A375 (cell line): ENCODE results near the gene ST8SIA5. TPM values are rescaled to one million over a fixed set of nuclear protein-coding genes. Genes with fewer than 3 reads are reported as not detected.

Experiments used
- small RNA-seq: library from RNA; depleted of rRNA; stranded (forward); fragments of <200 nt; gene quantifications from one replicate; pipeline ENCODE3, GENCODE V24; 2014
- total RNA-seq: library from RNA; depleted of rRNA; stranded (reverse); fragments of >200 nt; shearing (Covaris generic); gene quantifications from 2 replicates; pipeline ENCODE4 v1.2.3, GENCODE V29; 2014; rRNA removed

The ST8SIA5 gene, protein sequence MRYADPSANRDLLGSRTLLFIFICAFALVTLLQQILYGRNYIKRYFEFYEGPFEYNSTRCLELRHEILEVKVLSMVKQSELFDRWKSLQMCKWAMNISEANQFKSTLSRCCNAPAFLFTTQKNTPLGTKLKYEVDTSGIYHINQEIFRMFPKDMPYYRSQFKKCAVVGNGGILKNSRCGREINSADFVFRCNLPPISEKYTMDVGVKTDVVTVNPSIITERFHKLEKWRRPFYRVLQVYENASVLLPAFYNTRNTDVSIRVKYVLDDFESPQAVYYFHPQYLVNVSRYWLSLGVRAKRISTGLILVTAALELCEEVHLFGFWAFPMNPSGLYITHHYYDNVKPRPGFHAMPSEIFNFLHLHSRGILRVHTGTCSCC
- total RNA-seq, result 0.38 and 0.64 TPM in 2 replicates

GRCh38 chr18:46756559-46757201, at the start of gene ST8SIA5:
Gene ST8SIA5 (minus strand): TSS chr18:46757053. CDS start chr18:46756508, 545 bp downstream.

GRCh38 chr18:46657115-46657955, 99.5 kb downstream of the ST8SIA5 start, which contains the start of gene LOXHD1:
Gene LOXHD1 (minus strand): TSS chr18:46657220. CDS start chr18:46657033, 187 bp downstream.

Small RNA genes lying within 50 kb of the gene (small RNA-seq; reads per million reads assigned to genes)
- gene AC090311.1, result not detected

Other genes with a start within 250 kb of the ST8SIA5 start
- gene LOXHD1, start 99.8 kb downstream of the ST8SIA5 start, total RNA-seq, result not detected in 2 replicates
- 14.2 and 17.9 TPM in 2 replicates for gene PIAS2, start 160.5 kb upstream of the ST8SIA5 start, total RNA-seq
- 1.5 and 3.3 TPM in 2 replicates for gene KATNAL2, start 160.5 kb upstream of the ST8SIA5 start, total RNA-seq